Gastrocnemius medialis (tissue), 4 donors: ENCODE measurements around the gene CHMP1B. TPM values are rescaled to one million over a fixed set of nuclear protein-coding genes. Genes with fewer than 3 reads are reported as not detected.

Experiments
- ATAC-seq, 2 donors: fragments of 150-250 bp; one replicate each; pipeline ENCODE4 v1.9.1; 2016
- DNase-seq, 2 donors: peaks; one replicate each; pipeline ENCODE4 v3.0.0-alpha.2; 2019
- H3K27ac ChIP-seq, 4 donors: fragments of 200-600 bp; sonication (generic); 1 replicate in 1 of 4; 2 replicates in 3 of 4; pipeline ENCODE4 v1.5.1; 2016 to 2018; ENCODE audit warnings: mild to moderate bottlenecking in 2 of 4, moderate library complexity in 1 of 4
- H3K27me3 ChIP-seq, 3 donors: fragments of 200-600 bp; sonication (generic) in 2 of 3; 1 replicate in 1 of 3; 2 replicates in 2 of 3; pipeline versions ENCODE4 v1.5.1 to v1.6.0; 2016 to 2019; ENCODE audit warnings: mild to moderate bottlenecking in 1 of 3, moderate library complexity in 1 of 3
- H3K36me3 ChIP-seq, 2 donors: fragments of 200-600 bp; sonication (generic) in 1 of 2; one replicate each; pipeline ENCODE4 v1.5.1; 2017 to 2018
- H3K4me1 ChIP-seq, 2 donors: fragments of 200-600 bp; sonication (generic) in 1 of 2; one replicate each; pipeline ENCODE4 v1.5.1; 2016 to 2017; ENCODE audit warnings: mild to moderate bottlenecking in 2 of 2
- H3K4me3 ChIP-seq, 4 donors: fragments of 200-600 bp; sonication (generic) in 3 of 4; 1 replicate in 1 of 4; 2 replicates in 3 of 4; pipeline ENCODE4 v1.5.1; 2016 to 2019; ENCODE audit warnings: mild to moderate bottlenecking in 2 of 4
- H3K9me3 ChIP-seq, 3 donors: fragments of 200-600 bp; sonication (generic) in 2 of 3; 1 replicate in 1 of 3; 2 replicates in 2 of 3; pipeline ENCODE4 v1.5.1; 2016 to 2019
- CTCF ChIP-seq, 5 experiments: fragments of 450-650 bp in 3 of 5; fragments of 200-600 bp in 2 of 5; sonication (generic) in 2 of 5; IDR thresholded peaks in 4 of 5; conservative IDR thresholded peaks in 1 of 5; 1 replicate in 4 of 5; 2 replicates in 1 of 5; pipeline ENCODE4 v1.5.1; 2016 to 2019; ENCODE audit warnings: antibody characterized with exemption in 5 of 5, mild to moderate bottlenecking in 3 of 5, moderate library complexity in 3 of 5
- POLR2A ChIP-seq, 2 donors: fragments of 450-650 bp; IDR thresholded peaks; one replicate each; pipeline ENCODE4 v1.6.1; 2017; ENCODE audit warnings: antibody characterized with exemption in 2 of 2, mild to moderate bottlenecking in 2 of 2, moderate library complexity in 2 of 2
- in situ Hi-C, 4 donors: fragments of 200-750 bp; cut with MboI; loops; one replicate each; pipeline versions ENCODE4 v1.15.0 to v1.8.0; 2017; ENCODE audit warnings: low sequenced_read_pairs in 4 of 4
- intact Hi-C: fragments of 100-400 bp; cut with DNase I; formaldehyde crosslinking; loops from one replicate; pipeline ENCODE4 v1.15.1; 2023; ENCODE audit warnings: low total_unique reads
- total RNA-seq, 4 donors: library from RNA; depleted of rRNA; stranded (reverse); fragments of >200 nt; gene quantifications; one replicate each; pipeline versions ENCODE4 v1.1.0 to v1.2.3, GENCODE V29; 2016

Gene CHMP1B, protein sequence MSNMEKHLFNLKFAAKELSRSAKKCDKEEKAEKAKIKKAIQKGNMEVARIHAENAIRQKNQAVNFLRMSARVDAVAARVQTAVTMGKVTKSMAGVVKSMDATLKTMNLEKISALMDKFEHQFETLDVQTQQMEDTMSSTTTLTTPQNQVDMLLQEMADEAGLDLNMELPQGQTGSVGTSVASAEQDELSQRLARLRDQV
- 100 to 1,000 TPM; 347 to 634 (median 407) TPM for total RNA-seq

- TF ChIP-seq POLR2A (IDR thresholded peaks at IDR 0.05) (peak; percentile 100), CTCF (IDR thresholded peaks at IDR 0.05 in 4 of 5, conservative IDR thresholded peaks at IDR 0.05 in 1 of 5) (peak in 1 of 5 experiments; percentile 21)
- intact Hi-C loops (loop anchor here (2.0 to 10.0 kb wide), 5 partner anchors 96 to 1316 kb away; partner anchors contain the start of genes IMPA2 and SEH1L), in situ Hi-C loops (loop anchor here in 2 of 4 donors (10.0 to 25.0 kb wide), 2 partner anchors 144 to 664 kb away; no protein-coding TSS in a partner anchor)
- Histone ChIP-seq H3K9me3 (no peaks in the 10 kb centered on the region), H3K4me1 (peaks cover 25 to 38% of the 10 kb centered on the region in 2 donors), H3K27ac (peak within 1 kb of the TSS; percentile 90 to 99 (median 96)), H3K36me3 (peaks cover 0 to 25% of the 10 kb centered on the region in 2 donors), H3K27me3 (no peaks in the 10 kb centered on the region), H3K4me3 (peak within 1 kb of the TSS; percentile 72 to 92 (median 84))
- DNase-seq (peak; percentile 97 to 99), ATAC-seq (peak; percentile 59 to 68)
These were observed at the start of gene CHMP1B for GRCh38 chr18:11851146-11851805. CHMP1B (plus strand) TSS chr18:11851413; CDS start chr18:11851512, 99 bp downstream.

DNA sequence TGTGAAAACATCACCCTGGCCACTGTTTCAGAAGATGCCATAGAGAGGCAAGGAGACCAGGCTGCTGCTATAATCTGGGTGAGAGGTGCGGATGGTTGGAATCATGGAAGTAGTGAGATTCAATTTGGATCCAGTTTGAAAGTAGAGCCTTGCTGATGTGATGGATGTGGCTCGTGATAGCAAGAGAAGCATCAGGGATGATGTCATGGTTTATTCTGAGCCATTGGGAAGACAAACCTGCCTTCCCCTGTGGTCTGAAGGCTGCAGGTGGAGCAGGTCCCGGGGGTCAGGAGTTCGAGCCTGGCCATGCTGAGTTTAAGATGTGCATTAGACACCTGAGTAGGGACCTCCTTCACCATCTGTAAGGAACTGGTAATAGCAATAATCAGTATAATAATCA lies 49.6 kb upstream of the CHMP1B start:
- in situ Hi-C loops, result no loop called here
- DNase-seq, result no peak
- Histone ChIP-seq H3K4me3 (no peak overlapping the region), H3K9me3 (no peaks in the 10 kb centered on the region), H3K27me3 (no peaks in the 10 kb centered on the region), H3K36me3 (no peaks in the 10 kb centered on the region), H3K4me1 (peaks cover 0 to 5% of the 10 kb centered on the region in 2 donors), H3K27ac (no peak overlapping the region)
- TF ChIP-seq POLR2A (IDR thresholded peaks at IDR 0.05), result no peak
- no peak for TF ChIP-seq CTCF (IDR thresholded peaks at IDR 0.05 in 4 of 5, conservative IDR thresholded peaks at IDR 0.05 in 1 of 5)
- intact Hi-C loops, result no loop called here
- no peak for ATAC-seq

DNA sequence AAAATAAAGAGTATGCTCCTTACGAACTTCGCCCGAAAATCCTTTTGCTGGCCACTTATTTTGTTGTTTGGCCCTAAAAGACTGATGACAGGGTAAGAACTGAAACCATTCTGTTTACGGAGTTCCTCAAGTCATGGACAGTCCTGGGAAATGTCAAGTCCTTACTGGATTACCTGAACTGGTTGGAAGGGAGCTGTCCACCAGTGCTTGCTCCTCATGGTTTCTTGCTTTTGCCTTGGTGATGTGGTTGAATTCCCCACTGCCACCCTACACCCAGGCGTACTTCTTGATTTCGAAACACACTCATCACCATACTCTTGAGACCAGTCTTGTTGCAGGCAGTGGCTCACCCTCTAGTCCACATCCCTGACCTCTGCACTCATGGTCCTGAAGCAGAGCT lies 49.1 kb upstream of the CHMP1B start:
- no peak for ATAC-seq
- TF ChIP-seq POLR2A (IDR thresholded peaks at IDR 0.05) (no peak), CTCF (IDR thresholded peaks at IDR 0.05 in 4 of 5, conservative IDR thresholded peaks at IDR 0.05 in 1 of 5) (no peak)
- in situ Hi-C loops, result no loop called here

DNA sequence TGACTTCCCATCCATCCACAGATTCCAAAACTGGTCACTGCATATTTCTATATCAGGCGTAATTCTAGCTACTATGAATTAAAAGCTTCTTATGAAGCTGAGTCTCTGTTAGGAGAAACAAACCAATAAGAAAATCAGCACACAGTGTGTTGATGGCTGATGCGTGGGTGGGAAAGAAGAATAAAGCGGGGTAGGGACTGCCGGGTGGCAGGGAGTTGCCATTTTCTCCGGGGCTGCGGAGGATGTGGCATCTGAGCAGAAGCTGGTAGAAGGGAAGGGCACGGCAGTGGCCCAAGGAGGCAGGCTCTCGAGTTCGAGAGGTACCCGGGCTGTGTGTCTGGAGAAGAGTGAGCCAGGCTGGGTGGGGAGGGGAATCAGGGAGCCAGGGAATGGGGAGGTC lies 48.6 kb upstream of the CHMP1B start:
- no peak overlapping the region for H3K4me3 ChIP-seq
- H3K9me3 ChIP-seq, result no peaks in the 10 kb centered on the region
- H3K4me1 ChIP-seq, result peaks cover 0 to 5% of the 10 kb centered on the region in 2 donors
- no peaks in the 10 kb centered on the region for H3K36me3 ChIP-seq
- H3K27ac ChIP-seq, result no peak overlapping the region
- in situ Hi-C loops (no loop called here), intact Hi-C loops (no loop called here)
- TF ChIP-seq CTCF (IDR thresholded peaks at IDR 0.05 in 4 of 5, conservative IDR thresholded peaks at IDR 0.05 in 1 of 5) (no peak), POLR2A (IDR thresholded peaks at IDR 0.05) (no peak)
- ATAC-seq, result no peak
- no peaks in the 10 kb centered on the region for H3K27me3 ChIP-seq
- DNase-seq, result no peak

More for the DNA sequence above, 49.1 kb upstream of the CHMP1B start:
- intact Hi-C loops, result no loop called here
- Histone ChIP-seq H3K27me3 (no peaks in the 10 kb centered on the region), H3K27ac (no peak overlapping the region), H3K9me3 (no peaks in the 10 kb centered on the region), H3K4me1 (peaks cover 0 to 5% of the 10 kb centered on the region in 2 donors), H3K36me3 (no peaks in the 10 kb centered on the region), H3K4me3 (no peak overlapping the region)
- DNase-seq, result no peak
